Measurements from ENCODE around the gene TMA16.
A peak's percentile ranks its signal among the peaks of the same experiment; 100 is the strongest.

TMA16 gene

GRCh38 chr4:163495900-163496299 lies 1.4 kb downstream of the TMA16 start:
- TF ChIP-seq, protein P1, sequence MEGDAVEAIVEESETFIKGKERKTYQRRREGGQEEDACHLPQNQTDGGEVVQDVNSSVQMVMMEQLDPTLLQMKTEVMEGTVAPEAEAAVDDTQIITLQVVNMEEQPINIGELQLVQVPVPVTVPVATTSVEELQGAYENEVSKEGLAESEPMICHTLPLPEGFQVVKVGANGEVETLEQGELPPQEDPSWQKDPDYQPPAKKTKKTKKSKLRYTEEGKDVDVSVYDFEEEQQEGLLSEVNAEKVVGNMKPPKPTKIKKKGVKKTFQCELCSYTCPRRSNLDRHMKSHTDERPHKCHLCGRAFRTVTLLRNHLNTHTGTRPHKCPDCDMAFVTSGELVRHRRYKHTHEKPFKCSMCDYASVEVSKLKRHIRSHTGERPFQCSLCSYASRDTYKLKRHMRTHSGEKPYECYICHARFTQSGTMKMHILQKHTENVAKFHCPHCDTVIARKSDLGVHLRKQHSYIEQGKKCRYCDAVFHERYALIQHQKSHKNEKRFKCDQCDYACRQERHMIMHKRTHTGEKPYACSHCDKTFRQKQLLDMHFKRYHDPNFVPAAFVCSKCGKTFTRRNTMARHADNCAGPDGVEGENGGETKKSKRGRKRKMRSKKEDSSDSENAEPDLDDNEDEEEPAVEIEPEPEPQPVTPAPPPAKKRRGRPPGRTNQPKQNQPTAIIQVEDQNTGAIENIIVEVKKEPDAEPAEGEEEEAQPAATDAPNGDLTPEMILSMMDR (IDR thresholded peaks at IDR 0.05; ENCODE audit: extremely low read depth, insufficient read depth, missing control alignments) = no peak
- in situ Hi-C loops (cut with MboI; ENCODE audit: low pct_unique_long_range_greater_than_20kb, low sequenced_read_pairs, unreplicated experiment) = loop anchor here (25.0 kb wide), 1 partner anchor 384 kb away; no protein-coding TSS in a partner anchor

DNA sequence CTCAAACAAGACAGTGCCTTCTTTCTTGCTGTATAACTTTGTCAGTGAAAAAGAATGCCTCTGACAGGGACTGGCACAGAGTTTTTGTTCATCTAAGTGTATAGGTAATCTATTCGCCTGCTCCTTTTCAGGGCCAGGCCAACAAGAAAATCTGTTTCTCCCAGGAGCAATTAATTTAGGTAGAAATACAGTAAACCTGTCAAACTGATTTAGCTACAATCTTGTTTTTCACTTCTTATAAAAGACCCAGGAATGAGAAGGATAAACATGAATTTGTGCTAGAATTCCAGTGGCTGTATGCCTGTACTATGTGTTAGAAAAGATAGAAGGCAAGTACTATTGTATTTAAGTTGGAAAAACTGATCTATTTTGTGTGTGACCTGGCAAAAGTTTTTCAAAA lies 6.1 kb downstream of the TMA16 start:
- DNase-seq (ENCODE audit: low spot score) = no peak
- TF ChIP-seq, protein P1 (IDR thresholded peaks at IDR 0.05; ENCODE audit: extremely low read depth, insufficient read depth, missing control alignments) = no peak
- in situ Hi-C loops (cut with MboI; ENCODE audit: low pct_unique_long_range_greater_than_20kb, low sequenced_read_pairs, unreplicated experiment) = no loop called here

More at GRCh38 chr4:163495900-163496299, 1.4 kb downstream of the TMA16 start:
- peak; percentile 33 for DNase-seq (ENCODE audit: low spot score)

GRCh38 chr4:163505374-163505773 lies 10.9 kb downstream of the TMA16 start:
- in situ Hi-C loops (cut with MboI; ENCODE audit: low pct_unique_long_range_greater_than_20kb, low sequenced_read_pairs, unreplicated experiment) = no loop called here
- TF ChIP-seq, protein P1 (IDR thresholded peaks at IDR 0.05; ENCODE audit: extremely low read depth, insufficient read depth, missing control alignments) = no peak
- no peak for DNase-seq (ENCODE audit: low spot score)

- no peak for DNase-seq (ENCODE audit: low spot score)
- in situ Hi-C loops (cut with MboI; ENCODE audit: low pct_unique_long_range_greater_than_20kb, low sequenced_read_pairs, unreplicated experiment) = no loop called here
- TF ChIP-seq, protein P1 (IDR thresholded peaks at IDR 0.05; ENCODE audit: extremely low read depth, insufficient read depth, missing control alignments) = no peak
These were observed 20.7 kb downstream of the TMA16 start for GRCh38 chr4:163515198-163515597.

DNA sequence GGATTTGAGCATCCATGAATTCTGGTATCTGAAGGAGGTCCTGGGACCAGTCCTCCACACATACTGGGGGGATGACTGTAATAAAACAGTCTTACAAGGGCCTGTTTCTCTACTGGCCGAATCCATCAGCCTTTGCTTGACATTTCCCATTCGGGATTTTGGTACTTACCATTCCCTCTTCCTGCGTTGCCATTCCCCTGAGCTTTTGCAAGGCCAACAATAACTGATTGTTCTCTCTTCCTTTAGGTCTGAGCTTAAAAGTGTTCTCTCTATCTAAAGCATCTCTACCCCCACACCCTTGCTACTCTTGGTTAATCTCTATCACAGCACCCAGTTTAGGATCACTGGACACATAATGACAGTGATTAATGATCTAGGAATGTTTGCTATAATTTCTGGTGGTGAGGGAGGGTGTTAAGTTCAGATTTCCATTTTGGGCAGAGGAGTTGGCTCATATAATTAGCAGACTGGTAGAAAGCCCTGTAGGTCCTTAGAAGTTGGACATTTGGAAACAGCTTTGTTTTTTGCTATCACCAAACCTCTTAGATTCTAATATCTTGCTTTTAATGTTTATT lies 29.4 kb downstream of the TMA16 start:
- in situ Hi-C loops (cut with MboI; ENCODE audit: low pct_unique_long_range_greater_than_20kb, low sequenced_read_pairs, unreplicated experiment) = no loop called here

GRCh38 chr4:163525982-163526381 lies 31.5 kb downstream of the TMA16 start:
- in situ Hi-C loops (cut with MboI; ENCODE audit: low pct_unique_long_range_greater_than_20kb, low sequenced_read_pairs, unreplicated experiment) = no loop called here
- DNase-seq (ENCODE audit: low spot score) = no peak

More for the DNA sequence above, 29.4 kb downstream of the TMA16 start:
- TF ChIP-seq, protein P1 (IDR thresholded peaks at IDR 0.05; ENCODE audit: extremely low read depth, insufficient read depth, missing control alignments) = no peak
- DNase-seq (ENCODE audit: low spot score) = no peak

More at GRCh38 chr4:163525982-163526381, 31.5 kb downstream of the TMA16 start:
- TF ChIP-seq, protein P1 (IDR thresholded peaks at IDR 0.05; ENCODE audit: extremely low read depth, insufficient read depth, missing control alignments) = no peak
